Measurements from ENCODE around the gene PREX1.

PREX1 gene

DNA sequence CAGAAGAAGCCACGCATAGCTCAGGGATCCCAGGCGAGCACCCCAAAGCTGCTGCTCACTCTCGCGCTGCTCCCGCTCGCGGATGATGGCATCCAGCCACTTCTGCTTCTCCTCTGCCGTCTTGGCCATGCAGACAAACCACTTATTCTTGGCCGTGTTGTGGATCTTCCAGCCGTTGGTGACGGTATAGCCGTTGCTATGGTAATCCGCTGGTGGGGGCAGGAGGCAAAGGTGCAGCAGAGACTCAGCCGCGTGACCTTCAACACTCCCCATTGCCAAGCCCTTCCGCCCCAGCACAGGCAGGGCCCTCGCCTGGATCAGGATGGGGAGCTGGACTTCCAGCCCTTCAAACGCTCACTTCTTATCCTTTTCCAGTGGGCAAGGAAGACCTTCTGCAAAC, 136.9 kb downstream of the PREX1 start:
- TF ChIP-seq ARNTL (CRISPR knock-in tag; IDR thresholded peaks at IDR 0.05; ENCODE audit: borderline replicate concordance, low read depth) (no peak), ZNF70 (CRISPR knock-in tag; IDR thresholded peaks at IDR 0.05) (no peak), ZC3H10 (CRISPR knock-in tag; IDR thresholded peaks at IDR 0.05) (no peak), OSR1 (CRISPR knock-in tag; IDR thresholded peaks at IDR 0.05) (no peak), GLIS3 (CRISPR knock-in tag; IDR thresholded peaks at IDR 0.05) (no peak), ZNF565 (CRISPR knock-in tag; conservative IDR thresholded peaks at IDR 0.05; ENCODE audit: low read depth) (no peak), SNAI2 (CRISPR knock-in tag; IDR thresholded peaks at IDR 0.05) (no peak), ZNF8 (CRISPR knock-in tag; IDR thresholded peaks at IDR 0.05) (no peak), ESRRG (CRISPR knock-in tag; IDR thresholded peaks at IDR 0.05) (no peak), TOX (CRISPR knock-in tag; IDR thresholded peaks at IDR 0.05; ENCODE audit: borderline replicate concordance) (no peak), ZFP30 (CRISPR knock-in tag; IDR thresholded peaks at IDR 0.05) (no peak)
- TF ChIP-seq, protein P1, sequence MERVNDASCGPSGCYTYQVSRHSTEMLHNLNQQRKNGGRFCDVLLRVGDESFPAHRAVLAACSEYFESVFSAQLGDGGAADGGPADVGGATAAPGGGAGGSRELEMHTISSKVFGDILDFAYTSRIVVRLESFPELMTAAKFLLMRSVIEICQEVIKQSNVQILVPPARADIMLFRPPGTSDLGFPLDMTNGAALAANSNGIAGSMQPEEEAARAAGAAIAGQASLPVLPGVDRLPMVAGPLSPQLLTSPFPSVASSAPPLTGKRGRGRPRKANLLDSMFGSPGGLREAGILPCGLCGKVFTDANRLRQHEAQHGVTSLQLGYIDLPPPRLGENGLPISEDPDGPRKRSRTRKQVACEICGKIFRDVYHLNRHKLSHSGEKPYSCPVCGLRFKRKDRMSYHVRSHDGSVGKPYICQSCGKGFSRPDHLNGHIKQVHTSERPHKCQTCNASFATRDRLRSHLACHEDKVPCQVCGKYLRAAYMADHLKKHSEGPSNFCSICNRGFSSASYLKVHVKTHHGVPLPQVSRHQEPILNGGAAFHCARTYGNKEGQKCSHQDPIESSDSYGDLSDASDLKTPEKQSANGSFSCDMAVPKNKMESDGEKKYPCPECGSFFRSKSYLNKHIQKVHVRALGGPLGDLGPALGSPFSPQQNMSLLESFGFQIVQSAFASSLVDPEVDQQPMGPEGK (CRISPR knock-in tag; IDR thresholded peaks at IDR 0.05; ENCODE audit: borderline replicate concordance) = no peak
- TF ChIP-seq, protein P2, sequence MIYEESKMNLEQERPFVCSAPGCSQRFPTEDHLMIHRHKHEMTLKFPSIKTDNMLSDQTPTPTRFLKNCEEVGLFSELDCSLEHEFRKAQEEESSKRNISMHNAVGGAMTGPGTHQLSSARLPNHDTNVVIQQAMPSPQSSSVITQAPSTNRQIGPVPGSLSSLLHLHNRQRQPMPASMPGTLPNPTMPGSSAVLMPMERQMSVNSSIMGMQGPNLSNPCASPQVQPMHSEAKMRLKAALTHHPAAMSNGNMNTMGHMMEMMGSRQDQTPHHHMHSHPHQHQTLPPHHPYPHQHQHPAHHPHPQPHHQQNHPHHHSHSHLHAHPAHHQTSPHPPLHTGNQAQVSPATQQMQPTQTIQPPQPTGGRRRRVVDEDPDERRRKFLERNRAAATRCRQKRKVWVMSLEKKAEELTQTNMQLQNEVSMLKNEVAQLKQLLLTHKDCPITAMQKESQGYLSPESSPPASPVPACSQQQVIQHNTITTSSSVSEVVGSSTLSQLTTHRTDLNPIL (CRISPR knock-in tag; IDR thresholded peaks at IDR 0.05; ENCODE audit: low read depth) = no peak
- TF ChIP-seq, protein P3, sequence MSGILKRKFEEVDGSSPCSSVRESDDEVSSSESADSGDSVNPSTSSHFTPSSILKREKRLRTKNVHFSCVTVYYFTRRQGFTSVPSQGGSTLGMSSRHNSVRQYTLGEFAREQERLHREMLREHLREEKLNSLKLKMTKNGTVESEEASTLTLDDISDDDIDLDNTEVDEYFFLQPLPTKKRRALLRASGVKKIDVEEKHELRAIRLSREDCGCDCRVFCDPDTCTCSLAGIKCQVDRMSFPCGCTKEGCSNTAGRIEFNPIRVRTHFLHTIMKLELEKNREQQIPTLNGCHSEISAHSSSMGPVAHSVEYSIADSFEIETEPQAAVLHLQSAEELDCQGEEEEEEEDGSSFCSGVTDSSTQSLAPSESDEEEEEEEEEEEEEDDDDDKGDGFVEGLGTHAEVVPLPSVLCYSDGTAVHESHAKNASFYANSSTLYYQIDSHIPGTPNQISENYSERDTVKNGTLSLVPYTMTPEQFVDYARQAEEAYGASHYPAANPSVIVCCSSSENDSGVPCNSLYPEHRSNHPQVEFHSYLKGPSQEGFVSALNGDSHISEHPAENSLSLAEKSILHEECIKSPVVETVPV (CRISPR knock-in tag; IDR thresholded peaks at IDR 0.05) = no peak
- TF ChIP-seq, protein P4, sequence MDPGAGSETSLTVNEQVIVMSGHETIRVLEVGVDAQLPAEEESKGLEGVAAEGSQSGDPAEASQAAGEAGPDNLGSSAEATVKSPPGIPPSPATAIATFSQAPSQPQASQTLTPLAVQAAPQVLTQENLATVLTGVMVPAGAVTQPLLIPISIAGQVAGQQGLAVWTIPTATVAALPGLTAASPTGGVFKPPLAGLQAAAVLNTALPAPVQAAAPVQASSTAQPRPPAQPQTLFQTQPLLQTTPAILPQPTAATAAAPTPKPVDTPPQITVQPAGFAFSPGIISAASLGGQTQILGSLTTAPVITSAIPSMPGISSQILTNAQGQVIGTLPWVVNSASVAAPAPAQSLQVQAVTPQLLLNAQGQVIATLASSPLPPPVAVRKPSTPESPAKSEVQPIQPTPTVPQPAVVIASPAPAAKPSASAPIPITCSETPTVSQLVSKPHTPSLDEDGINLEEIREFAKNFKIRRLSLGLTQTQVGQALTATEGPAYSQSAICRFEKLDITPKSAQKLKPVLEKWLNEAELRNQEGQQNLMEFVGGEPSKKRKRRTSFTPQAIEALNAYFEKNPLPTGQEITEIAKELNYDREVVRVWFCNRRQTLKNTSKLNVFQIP (CRISPR knock-in tag; IDR thresholded peaks at IDR 0.05; ENCODE audit: borderline replicate concordance, low read depth) = no peak
- TF ChIP-seq, protein P5, sequence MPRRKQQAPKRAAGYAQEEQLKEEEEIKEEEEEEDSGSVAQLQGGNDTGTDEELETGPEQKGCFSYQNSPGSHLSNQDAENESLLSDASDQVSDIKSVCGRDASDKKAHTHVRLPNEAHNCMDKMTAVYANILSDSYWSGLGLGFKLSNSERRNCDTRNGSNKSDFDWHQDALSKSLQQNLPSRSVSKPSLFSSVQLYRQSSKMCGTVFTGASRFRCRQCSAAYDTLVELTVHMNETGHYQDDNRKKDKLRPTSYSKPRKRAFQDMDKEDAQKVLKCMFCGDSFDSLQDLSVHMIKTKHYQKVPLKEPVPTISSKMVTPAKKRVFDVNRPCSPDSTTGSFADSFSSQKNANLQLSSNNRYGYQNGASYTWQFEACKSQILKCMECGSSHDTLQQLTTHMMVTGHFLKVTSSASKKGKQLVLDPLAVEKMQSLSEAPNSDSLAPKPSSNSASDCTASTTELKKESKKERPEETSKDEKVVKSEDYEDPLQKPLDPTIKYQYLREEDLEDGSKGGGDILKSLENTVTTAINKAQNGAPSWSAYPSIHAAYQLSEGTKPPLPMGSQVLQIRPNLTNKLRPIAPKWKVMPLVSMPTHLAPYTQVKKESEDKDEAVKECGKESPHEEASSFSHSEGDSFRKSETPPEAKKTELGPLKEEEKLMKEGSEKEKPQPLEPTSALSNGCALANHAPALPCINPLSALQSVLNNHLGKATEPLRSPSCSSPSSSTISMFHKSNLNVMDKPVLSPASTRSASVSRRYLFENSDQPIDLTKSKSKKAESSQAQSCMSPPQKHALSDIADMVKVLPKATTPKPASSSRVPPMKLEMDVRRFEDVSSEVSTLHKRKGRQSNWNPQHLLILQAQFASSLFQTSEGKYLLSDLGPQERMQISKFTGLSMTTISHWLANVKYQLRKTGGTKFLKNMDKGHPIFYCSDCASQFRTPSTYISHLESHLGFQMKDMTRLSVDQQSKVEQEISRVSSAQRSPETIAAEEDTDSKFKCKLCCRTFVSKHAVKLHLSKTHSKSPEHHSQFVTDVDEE (CRISPR knock-in tag; IDR thresholded peaks at IDR 0.05) = no peak
- no peak for ATAC-seq

DNA sequence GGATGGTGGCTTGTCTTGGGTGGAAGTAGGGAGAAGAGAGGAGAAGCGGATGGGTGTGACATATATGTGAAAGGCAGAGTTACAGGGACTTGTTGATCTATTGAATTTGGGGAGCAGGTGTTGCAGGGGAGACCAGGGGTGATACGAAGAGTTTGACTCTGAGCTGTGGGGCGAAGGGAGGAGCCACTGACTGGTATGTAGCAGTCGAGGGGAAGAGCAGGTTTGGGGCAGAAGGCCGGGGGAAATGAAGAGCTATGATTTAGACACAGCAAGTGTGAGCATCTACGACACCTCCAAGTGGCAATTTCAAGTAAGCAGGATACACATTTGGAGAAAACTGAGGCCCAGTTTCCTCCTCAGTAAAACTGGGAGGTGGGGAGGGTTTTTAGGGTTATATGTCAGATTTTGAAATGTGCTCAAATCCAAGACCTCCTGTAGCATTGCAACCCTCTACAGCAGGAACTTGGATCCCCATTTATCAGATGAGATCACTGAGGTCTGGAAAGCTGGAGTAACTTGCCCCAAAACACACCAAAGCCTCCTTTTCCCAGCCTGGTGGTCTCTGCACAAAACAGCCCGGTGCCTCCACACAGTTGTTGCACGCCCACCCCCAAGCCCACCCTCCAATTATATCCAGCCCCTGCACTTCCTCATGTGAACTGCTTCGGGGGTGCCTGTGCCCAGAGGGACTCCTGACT, 137.8 kb downstream of the PREX1 start:
- TF ChIP-seq OSR1 (CRISPR knock-in tag; IDR thresholded peaks at IDR 0.05) (no peak), ZNF8 (CRISPR knock-in tag; IDR thresholded peaks at IDR 0.05) (no peak), ZNF70 (CRISPR knock-in tag; IDR thresholded peaks at IDR 0.05) (no peak), ISL1 (CRISPR knock-in tag; IDR thresholded peaks at IDR 0.05) (no peak), ZNF565 (CRISPR knock-in tag; conservative IDR thresholded peaks at IDR 0.05; ENCODE audit: low read depth) (no peak), SNAI2 (CRISPR knock-in tag; IDR thresholded peaks at IDR 0.05) (no peak), PPARA (CRISPR knock-in tag; IDR thresholded peaks at IDR 0.05; ENCODE audit: borderline replicate concordance) (no peak), CSDC2 (CRISPR knock-in tag; IDR thresholded peaks at IDR 0.05) (no peak)
- TF ChIP-seq, protein P2 (CRISPR knock-in tag; IDR thresholded peaks at IDR 0.05; ENCODE audit: low read depth) = no peak
- TF ChIP-seq, protein P4 (CRISPR knock-in tag; IDR thresholded peaks at IDR 0.05; ENCODE audit: borderline replicate concordance, low read depth) = no peak
- ATAC-seq = no peak
